K562 (cell line): ENCODE data around the gene POLR3E. TPM values are rescaled to one million over a fixed set of nuclear protein-coding genes. Genes with fewer than 3 reads are reported as not detected.

Source experiments
- NR2F6 ChIP-seq: fragments of 450-650 bp; formaldehyde crosslinking; IDR thresholded peaks from 2 replicates; pipeline ENCODE4 v1.4.0; 2020; ENCODE audit warnings: mild to moderate bottlenecking
- REST ChIP-seq, 2 experiments: fragments of 450-650 bp; formaldehyde crosslinking in 1 of 2; IDR thresholded peaks; 2 replicates each; pipeline versions ENCODE4 v1.4.0 to v1.6.1; 2014 to 2020; ENCODE audit warnings: mild to moderate bottlenecking in 2 of 2, borderline replicate concordance in 1 of 2, low read depth in 1 of 2
- polyA plus RNA-seq, 8 experiments: library from polyadenylated mRNA; depleted of rRNA in 4 of 8; stranded (reverse) in 5 of 8; unstranded in 3 of 8; fragments of >200 nt; fragmentation: Nextera tagmentation in 2 of 8; fragmentation: Illumina TruSeq in 1 of 8; extraction: Ambion mirVana in 2 of 8; extraction: Trizol in 1 of 8; gene quantifications; 2 replicates each; pipeline versions ENCODE4 v1.2.1 to v1.2.3, GENCODE V29; 2011 to 2014; ENCODE audit warnings: inconsistent platforms in 1 of 8, missing spikeins in 1 of 8
- total RNA-seq, 7 experiments: library from RNA; depleted of rRNA in 6 of 7; stranded (reverse); fragments of >200 nt in 6 of 7; fragmentation: Illumina TruSeq in 2 of 7; extraction: Trizol in 2 of 7; gene quantifications; 2 replicates each; pipeline versions ENCODE4 v1.2.1 to v1.2.3, GENCODE V29; 2011 to 2021; ENCODE audit warnings: low replicate concordance in 1 of 7

The POLR3E gene
- total and polyA plus RNA-seq, 9 of the 15 experiments (the other 6 are each of a cell fraction or from before 2014, with no cell fraction given), result 17.7 to 151 (median 82.6) TPM

DNA sequence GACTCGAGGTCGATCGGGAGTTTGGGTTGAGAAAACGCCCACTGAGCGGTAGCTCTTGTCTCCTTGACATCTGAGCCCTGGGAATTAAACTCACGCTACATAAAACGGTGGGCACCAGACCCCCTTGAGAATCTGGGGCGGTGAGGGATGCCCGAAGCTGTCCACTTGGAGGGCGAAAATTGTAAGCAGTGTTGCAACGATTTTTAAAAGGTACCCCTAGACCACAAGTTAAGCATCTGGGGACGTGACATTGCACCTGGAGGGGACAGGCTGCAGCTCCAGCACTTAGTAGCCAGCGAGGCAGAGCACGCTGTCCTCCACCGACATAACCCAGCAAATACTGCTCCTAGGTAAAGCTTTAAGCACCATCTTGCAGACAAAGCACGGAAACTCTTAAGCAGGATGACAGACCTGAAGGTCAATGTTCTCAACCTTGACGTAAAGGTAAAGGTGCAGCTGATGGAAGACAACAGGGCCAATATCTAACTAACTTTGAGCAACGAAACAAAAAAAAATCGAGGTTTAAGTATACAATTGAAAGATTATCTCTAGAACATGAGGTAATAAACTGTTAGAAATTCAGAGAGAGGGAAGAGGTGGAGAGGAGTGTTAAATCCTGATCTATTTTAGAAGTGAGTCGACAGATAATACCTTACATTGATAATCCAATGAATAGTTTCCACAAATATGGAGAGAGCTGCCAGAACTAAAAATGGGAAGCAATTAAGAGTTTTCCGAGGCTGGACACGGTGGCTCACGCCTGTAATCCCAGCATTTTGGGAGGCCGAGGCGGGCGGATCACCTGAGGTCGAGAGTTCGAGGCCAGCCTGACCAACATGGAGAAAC lies 78.1 kb downstream of the POLR3E start (continued):
- TF ChIP-seq REST (IDR thresholded peaks at IDR 0.05; ENCODE audit: borderline replicate concordance), result no peak
- no peak for TF ChIP-seq REST (CRISPR knock-in tag; IDR thresholded peaks at IDR 0.05; ENCODE audit: low read depth)
- no peak for TF ChIP-seq NR2F6
